Measurements from ENCODE around the gene HCRTR2. TPM values are rescaled to one million over a fixed set of nuclear protein-coding genes. Genes with fewer than 3 reads are reported as not detected.
"Not testable (repeated sequence)": the region's sequence is repeated elsewhere in the genome, so short reads cannot be mapped to it uniquely, and the experiment has no call there.

Gene HCRTR2
- polyA plus RNA-seq (ENCODE audit: insufficient read length): 0.35 TPM
- long read RNA-seq, donor 1: 0 reads
- long read RNA-seq, donor 2: 0 reads
- long read RNA-seq, donor 3: 0 reads
- long read RNA-seq, donor 4: 0 reads
- long read RNA-seq, donor 5: 0 reads
- long read RNA-seq, donor 6: 0 reads
- long read RNA-seq, donor 7: 0 reads
- long read RNA-seq, donor 8: 0 reads

DNA sequence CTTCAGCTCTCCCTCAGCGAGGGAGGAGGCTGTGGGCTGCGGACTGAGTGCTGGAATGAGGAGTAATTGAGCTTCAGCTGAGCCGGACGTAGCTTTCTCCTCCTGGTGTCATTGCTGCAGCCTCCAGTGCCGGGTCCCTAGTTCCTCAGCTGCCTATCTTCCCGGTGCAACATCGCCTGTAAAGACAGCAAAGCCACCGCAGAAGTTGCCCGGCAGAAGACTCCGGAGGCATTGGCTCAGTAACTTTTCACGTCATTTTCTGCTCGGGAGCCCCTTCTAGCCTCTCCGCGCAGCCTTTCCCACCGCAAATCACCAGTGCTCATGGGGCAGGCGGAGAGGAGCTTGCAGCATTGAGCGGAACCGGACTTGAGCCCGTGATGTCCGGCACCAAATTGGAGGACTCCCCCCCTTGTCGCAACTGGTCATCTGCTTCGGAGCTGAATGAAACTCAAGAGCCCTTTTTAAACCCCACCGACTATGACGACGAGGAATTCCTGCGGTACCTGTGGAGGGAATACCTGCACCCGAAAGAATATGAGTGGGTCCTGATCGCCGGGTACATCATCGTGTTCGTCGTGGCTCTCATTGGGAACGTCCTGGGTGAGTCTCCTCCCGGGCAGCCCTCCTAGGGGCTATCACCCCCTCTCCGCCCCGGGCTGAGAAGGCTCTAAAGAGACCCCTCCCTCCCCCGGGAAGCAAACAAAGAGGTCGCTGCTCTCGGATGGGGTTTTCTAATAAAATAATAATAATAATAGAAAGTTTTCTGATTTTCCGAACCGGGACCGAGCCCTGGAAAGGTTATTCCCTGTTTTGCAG is at the start of gene HCRTR2:
HCRTR2 (plus strand) TSS at position 305 of the 816 bp plus-strand sequence; CDS start at position 378, 73 bp downstream.
- no peak for DNase-seq

DNA sequence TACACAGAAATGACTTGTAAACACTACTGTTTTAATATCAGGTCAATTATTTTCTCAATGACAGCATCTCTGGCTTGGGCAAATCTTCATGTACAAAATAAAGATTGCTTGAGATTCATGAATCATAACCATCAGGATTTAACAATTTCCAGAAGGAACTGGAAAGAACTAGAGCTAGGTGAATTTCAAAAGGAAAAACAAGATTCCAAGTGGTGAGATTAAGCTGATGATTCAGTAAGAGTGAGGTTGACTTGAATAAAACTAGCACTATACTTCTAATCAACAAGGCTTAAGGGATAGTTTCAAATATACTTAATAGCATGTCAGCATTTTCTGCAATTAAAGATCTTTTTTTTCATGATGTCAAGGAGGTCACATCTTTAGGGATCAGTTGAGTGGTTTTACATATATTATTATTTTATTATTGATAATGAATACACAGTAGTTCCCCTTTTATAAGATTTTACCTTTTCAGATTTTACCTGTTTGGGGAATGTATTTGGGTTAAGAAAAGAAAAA is 43.5 kb upstream of the HCRTR2 start:
- DNase-seq: no peak

DNA sequence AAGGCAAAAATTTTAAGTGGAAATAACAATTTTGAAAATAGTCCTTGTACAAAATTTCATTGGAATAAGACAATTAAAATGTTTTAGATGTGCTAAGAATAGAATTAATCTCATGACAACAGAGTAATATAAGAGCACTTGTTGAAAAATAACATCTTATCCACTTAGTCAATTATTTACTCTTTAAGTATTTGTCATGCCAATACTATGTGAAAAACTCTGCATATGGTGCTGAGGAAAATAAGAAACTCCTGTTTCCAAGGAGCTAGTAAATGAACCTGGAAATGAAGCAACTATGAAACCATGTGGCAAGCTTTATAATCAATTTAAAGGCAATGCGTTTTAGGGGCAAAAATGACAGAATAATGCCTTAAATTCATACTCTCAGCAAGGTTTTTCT is 42.7 kb upstream of the HCRTR2 start:
- no peak for DNase-seq

DNA sequence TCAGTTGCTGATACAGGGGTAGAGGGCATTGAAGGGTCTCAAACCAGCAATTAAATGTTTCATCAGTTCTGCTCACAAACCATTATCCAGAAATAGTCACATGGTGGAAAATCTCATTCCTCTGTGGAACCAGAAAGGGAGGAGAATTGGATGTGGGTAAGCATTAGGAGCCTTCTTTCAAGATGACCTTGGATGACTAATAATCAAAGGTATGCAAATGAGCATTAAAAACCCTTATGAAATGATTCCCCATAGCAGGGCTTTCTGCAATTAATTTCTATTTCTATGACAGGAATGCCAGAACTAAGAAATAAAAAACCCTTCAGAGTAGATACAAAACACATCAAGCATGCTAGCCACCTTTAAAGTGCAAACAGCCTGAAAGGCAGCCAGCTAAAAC is 37.4 kb upstream of the HCRTR2 start:
- no peak for DNase-seq

DNA sequence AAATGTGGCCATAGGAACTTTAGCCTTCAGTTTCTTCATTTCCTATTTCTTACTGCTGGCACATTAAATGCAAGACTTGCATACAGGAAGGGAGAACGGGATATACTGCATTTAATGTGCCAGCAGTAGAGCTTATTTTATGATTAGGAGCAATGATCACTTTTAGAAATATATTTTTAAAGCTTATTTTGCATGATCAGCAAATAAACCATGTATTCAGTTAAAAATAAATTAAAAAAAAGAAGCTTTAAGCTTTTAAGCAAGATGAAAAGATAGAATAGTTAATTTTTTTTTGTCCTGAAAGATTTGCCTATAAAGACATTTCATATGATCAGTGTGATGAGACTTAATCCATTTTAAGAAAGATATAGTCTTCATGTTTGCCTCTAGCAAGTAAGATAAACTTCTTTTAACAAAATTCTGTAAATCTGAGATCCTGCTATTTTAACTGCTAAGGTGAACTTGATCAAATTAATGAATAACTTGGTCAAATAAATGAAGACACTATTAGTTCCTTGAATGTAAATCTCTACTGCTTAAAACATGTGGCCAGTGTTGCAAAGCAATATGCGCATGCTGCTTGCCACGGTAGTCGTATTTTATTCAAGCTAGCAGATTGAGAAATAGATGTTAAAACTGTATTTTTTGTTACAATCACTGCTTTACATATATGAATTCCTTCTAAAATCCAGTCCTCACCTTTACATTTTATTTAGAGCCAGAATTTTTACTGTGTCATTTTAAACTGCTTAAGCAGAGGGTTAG is 36.2 kb upstream of the HCRTR2 start:
- no peak for DNase-seq

DNA sequence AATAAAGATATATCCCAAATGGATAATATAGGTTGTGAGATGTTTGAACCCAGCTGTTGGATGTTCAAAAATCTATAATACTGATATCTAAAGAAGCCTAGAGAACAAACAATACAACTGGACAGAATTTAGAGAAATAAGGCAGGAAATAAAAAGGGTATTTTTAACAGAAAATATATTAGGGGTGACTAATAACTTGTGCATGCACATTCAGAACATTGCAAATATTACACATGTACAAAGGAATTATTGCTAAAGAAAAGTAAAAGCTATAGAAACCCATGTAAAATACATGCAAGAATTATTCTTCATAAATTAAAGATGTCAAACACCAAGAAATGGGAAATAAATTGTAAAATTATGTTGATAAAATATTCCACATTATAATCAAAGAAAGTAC is 32.7 kb upstream of the HCRTR2 start:
- no peak for DNase-seq

DNA sequence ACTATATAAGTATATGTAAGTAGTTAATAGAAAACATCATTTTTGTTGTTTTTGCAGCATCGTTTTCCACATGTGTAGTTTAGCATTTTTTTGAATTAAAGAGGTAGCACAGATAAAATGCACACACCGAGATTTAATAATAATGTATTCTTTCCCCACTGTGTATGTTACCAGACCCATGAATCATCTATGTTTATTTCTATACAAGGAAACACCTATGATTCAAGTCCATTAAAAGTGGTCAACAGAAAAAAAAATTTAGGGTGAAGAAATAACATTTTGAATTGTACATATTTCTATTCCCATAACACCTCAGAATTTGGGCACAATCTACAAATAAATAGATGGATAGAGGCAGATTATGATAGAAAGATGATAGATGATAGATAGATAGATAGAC is 31.7 kb upstream of the HCRTR2 start:
- DNase-seq: no peak

DNA sequence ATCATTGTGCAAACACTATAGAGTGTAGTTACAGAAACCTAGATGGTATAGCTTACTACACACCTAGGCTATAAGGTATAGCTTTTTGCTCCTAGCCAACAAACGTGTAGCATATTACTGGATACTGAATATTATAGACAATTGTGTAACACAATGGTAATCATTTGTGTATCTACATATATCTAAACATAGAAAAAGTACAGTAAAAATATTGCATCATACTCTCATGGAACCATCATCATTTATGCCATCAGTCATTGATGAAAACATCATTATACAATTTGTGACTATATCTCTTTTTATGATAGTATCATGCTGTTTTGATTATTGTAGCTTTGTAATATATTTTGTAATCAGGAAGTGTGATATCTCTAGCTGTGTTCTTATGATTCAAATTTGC is 21.0 kb upstream of the HCRTR2 start:
- no peak for DNase-seq

DNA sequence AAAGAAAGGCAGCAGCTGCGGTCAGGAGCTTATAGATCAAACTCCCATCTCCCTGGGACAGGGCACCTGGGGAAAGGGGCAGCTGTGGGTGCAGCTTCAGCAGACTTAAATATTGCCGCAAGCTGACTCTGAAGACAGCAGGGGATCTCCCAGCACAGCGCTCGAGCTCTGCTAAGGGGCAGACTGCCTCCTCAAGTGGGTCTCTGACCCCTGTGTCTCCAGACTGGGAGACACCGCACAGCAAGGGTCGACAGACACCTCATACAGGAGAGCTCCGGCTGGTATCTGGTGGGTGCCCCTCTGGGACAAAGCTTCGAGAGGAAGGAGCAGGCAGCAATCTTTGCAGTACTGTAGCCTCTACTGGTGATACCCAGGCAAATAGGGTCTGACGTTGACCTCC is 15.5 kb upstream of the HCRTR2 start:
- not testable (repeated sequence) for DNase-seq

DNA sequence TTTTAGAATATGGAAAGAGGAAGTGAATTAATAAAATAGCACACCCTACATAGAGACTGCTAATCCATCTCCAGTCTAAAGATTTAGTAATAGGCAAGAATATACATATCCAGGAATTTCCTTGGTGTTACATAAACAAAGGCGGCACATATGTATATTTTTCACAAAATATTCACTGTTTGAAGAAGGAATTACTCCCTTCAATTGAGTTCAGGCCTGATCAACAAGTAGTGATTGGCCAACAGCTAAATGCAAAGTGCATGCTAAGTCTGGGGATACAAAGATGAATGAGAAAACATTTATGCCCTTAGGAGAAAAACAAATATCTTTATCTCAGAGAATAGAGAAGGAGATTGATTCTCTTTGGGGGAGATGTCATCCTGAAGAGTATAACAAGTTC is 6.5 kb upstream of the HCRTR2 start:
- DNase-seq: no peak

DNA sequence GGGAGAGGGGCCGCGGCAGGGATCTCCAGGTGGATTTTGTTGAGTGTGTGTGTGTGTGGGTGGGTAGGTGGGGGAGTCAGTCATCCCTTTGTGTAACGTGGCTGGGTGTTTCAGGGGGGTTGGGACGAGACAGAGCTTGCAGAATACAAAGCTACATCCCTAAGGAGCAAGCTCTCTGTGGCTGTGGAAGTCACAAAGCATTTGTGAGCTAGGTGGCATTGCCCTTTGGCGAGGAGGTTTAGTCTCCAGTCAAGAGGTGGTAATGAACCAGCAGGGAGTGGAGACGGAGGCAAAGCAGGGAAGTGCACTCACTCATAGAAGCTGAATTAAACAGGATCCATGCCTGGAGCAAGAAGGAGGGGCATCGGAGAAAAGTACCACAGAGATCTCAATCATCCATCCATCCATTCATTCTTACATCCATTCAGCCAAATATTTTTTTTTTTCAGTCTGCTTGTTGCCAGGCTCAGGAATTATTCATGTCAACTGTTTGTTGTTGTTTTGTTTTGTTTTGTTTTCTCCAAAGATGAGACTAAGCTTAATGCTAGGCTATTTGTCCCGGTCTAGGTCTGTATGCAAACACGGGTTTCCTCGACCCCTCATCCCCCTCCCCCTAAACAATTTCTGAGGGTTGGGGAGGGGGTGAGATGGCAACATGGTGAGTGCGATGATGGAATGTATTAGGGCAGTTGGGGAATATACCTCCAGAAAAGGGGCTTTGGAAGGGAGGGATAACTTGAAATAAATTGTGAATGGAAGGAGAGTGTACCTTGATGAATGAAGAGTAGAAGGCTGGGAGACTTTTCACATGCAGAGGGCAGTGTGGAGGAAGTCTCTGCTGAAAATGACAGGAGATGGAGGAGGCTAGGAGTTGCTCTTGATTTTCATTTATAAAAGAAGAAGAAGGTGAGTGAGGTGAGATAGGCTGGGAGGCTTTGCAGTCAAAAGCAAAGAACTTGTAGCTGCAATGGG is 1.0 kb downstream of the HCRTR2 start:
- DNase-seq: no peak

DNA sequence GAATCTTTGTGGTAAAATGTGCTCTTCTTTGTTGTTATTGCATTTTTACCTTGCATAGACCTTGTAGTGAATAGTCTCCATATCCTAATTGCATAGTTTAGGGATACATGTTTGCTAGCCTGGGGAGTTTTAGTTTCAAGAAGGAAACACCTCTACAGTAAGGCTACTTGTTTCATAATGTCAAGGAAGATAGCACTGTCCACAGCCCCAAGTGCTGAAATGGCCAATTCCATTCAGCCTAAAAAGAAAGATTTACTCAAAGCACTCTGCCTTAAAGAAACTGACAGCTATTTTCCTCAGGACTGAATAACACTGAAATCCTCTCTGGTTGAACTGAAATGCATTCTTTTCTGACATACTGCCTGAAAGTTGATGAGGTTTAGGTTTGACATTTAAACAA is 2.6 kb downstream of the HCRTR2 start:
- peak; percentile 45 for DNase-seq

DNA sequence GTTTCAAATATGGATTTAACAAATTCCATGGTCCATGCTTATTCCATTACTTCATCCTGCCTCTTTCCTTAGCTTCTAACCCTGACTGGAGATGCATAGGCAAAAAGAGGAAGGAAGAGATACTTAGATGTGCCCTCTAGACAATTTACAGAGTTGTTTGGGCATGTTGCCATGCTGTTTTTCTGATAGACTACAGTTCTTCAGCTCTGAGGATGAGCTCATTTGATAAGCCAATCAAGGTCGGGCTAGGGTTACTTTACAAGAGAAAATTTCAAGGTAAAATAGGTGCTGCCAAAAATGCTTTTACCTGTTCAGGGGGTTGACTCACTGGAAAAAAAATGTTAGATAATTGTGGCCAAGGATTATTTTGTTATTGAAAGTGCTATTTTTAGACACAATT is 5.9 kb downstream of the HCRTR2 start:
- DNase-seq: no peak

DNA sequence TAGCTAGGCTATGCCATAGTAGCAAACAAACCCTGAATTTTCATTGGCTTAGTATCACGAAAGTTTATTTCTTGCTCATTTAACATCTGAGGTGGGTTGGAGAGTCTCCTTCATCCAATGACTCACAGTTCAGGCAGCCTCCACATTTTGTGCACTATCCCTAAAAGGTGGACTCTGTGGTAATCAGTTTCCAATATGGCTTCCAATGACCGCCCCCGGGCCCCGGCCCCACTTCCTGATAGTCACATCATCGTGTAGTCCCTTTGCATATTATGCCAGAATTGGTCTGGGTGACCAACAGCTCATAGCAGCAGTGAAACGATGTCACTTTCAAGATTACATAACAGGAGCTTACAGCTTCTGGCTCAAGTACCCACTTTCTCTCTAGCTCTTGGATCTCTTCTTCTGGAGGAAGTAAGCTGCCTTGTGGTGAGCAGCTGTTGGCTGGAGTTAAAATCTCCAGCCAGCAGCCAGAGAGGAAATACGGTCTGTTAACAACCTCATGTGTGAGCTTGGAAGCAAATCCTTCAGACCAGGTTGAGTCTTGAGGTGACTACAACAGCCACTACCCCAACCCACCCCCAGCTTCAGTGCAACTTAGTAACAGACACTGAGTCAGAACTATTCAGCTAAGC is 7.8 kb downstream of the HCRTR2 start:
- DNase-seq: no peak

DNA sequence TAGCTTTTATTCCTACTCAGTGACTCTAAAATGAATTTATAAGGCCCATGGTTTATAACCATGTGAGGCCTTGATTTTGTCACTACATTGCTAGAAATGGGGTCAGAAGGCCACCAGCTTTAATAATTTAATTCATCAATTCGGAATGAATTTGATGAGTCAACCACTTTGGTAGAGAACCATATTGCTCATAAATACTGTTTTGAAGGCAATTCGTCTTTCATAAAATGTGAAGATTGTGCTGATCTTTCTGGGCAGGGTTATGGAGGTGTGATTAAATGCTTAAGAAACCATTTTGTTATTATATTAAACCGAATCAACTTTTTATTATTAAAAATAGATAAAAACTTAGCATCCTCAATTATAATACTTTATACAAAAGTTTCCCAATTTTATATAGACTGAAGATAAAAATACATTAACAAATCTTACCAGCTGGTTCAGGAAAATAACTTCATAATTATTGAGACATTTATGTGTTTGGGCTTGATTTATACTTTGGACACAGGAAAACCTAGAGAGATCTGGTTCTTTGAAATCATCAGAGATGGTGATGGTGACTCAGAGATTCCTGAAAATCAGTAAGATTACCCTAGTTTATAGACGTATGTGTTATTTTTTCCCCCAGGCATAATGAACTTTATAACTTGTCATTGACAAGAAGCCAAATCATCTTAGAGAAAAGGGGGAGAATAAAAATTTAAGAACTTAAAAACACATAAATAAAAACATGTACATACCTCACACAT is 10.6 kb downstream of the HCRTR2 start:
- DNase-seq: no peak

DNA sequence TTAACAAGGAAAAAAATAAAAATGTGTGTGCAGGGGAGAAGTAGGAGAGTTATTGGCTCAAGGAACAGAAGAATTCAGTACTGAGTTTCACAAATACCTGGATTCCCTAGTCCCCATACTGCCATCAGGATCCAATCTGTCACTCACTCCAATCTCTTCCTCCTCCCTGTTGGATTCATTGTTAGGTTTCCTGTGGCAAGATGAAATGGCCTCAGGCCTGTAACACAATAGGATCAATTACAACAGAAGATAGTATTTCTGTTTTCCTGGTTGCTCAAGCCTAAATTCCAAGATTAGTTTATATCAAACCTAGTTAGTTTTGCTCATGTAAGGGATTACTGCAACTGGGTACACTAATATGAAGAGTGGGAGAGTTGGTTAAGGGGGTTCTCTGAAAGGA is 24.4 kb downstream of the HCRTR2 start:
- no peak for DNase-seq

DNA sequence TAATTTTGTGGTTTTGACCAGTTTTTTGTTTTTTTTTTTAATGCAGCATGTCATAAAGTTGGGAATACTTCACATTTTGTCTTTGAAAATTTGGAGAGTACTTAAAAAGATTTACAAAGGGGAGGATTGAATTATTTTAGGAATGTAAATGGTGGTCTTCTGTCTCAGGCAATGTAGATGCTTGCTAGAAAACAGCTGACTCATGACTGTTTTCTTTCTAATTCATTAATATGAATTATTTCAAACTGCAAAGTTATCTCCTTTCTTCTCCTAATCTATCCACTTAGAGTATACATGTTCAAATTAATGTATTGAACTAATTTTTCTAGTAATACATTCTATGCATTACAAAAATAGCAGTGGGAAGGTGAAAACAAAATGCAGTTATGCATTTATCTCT is 24.9 kb downstream of the HCRTR2 start:
- no peak for DNase-seq

DNA sequence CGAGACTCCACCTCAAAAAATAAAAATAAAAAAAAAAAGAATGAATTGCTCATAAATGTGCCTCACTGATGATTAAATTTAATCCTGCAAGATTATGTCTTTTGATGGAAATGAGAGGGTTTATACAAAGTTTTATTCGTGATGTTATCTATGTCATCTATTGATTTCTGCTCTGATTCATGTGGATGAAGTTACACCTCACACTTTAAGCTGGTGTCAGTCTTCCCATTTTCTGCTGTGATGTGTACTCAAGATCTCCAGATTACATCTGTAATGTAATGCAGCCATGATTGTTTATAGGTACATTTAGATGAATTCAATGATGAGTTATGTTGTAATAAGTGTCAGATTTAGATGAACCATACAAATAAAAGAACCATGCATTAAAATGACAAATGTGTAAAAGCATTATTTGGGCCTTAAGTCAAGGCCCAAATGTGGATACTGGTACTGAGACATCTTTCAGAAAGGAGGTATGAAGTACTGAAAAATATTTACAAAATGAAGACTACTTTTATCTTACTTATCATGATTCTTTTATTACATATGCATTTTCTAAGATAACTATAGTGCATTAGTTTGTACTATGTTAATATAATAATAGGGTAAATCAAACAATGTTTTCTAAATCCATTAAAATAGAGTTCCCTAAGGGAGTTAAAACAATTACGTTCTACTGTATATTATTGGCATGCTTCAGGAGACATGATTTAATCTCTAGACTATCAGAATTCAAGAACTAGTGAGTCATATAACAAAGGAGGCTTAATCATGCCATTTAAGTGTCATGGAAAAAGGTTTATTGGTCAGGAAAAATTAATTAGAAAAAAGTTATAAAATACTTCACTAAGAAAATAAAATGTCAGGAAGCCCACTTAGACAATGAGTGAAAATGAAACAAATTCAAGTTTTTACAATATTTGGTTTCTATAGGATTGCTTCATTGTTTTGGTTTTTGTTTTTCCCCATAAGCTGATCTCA is 34.5 kb downstream of the HCRTR2 start:
- no peak for DNase-seq

DNA sequence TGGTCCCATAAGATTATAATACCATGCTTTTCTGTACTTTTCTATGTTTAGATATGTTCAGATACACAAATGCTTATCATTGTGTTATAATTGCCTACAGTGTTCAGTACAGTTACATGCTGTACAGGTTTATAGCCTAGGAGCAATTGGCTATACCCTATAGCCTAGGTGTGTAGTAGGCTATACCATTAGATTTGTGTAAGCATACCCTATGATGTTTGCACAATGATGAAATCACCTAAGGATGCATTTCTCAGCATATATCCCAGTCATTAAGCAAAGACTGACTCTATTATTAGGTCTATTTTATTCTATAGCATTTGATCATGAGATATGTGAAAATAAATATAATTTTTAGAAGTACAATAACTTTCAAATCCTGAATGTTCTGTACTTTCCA is 36.6 kb downstream of the HCRTR2 start:
- no peak for DNase-seq

Data from left kidney (tissue), 8 donors.